Epithelial cell of esophagus (primary cell): ENCODE results near the gene HOXC10.

ENCODE experiments used
- DNase-seq: peaks from one replicate; pipeline ENCODE4 v3.0.0; 2010; ENCODE audit warnings: low read depth
- H3K4me3 ChIP-seq: 2 replicates; pipeline ENCODE4 v1.5.1; 2011; ENCODE audit warnings: mild to moderate bottlenecking, low read length, control low read depth
- CTCF ChIP-seq: IDR thresholded peaks from 2 replicates; pipeline ENCODE4 v1.5.1; 2011; ENCODE audit warnings: low read depth, mild to moderate bottlenecking, low read length, control low read depth, inconsistent platforms; ENCODE audit not compliant: insufficient read depth; ENCODE audit errors: missing control alignments

HOXC10 gene

GRCh38 chr12:53955776-53956250, 29.1 kb upstream of the HOXC10 start:
- no peak for DNase-seq
- TF ChIP-seq CTCF, result no peak
- H3K4me3 ChIP-seq, result no peak overlapping the region

GRCh38 chr12:53956251-53956887, 28.6 kb upstream of the HOXC10 start:
- no peak for DNase-seq
- no peak overlapping the region for H3K4me3 ChIP-seq
- TF ChIP-seq CTCF, result no peak

- DNase-seq, result no peak
- H3K4me3 ChIP-seq, result no peak overlapping the region
- TF ChIP-seq CTCF, result no peak
These were observed 27.9 kb upstream of the HOXC10 start for GRCh38 chr12:53956914-53957536.

- H3K4me3 ChIP-seq, result no peak overlapping the region
- no peak for TF ChIP-seq CTCF
- DNase-seq, result no peak
These were observed 26.8 kb upstream of the HOXC10 start for GRCh38 chr12:53958128-53958527.

GRCh38 chr12:53959314-53959713, 25.6 kb upstream of the HOXC10 start:
- no peak overlapping the region for H3K4me3 ChIP-seq
- no peak for TF ChIP-seq CTCF
- DNase-seq, result no peak

- no peak for DNase-seq
- H3K4me3 ChIP-seq, result no peak overlapping the region
- TF ChIP-seq CTCF, result no peak
These were observed 24.5 kb upstream of the HOXC10 start for GRCh38 chr12:53960187-53961024.
